Psoas muscle (tissue), 8 donors: ENCODE data around the gene CYP2C19. TPM values are rescaled to one million over a fixed set of nuclear protein-coding genes. Genes with fewer than 3 reads are reported as not detected.
"Not testable (repeated sequence)": the region's sequence is repeated elsewhere in the genome, so short reads cannot be mapped to it uniquely, and the experiment has no call there.

ENCODE experiments used
- ATAC-seq, 4 donors: fragments of 200-7000 bp; cut with Tn5 transposase; one replicate each; pipeline ENCODE4 v1.9.1; 2020; ENCODE audit warnings: moderate library complexity in 3 of 4, mild to moderate bottlenecking in 2 of 4
- DNase-seq, 2 donors: peaks; one replicate each; pipeline ENCODE4 v3.0.0-alpha.2; 2020
- H3K27ac ChIP-seq: fragments of 200-600 bp; one replicate; pipeline ENCODE4 v1.8.0; 2022
- H3K27me3 ChIP-seq, 3 donors: fragments of 200-600 bp in 1 of 3; one replicate each; pipeline versions ENCODE4 v1.6.1 to v1.8.0; 2013 to 2022; ENCODE audit warnings: low read length in 2 of 3, mild to moderate bottlenecking in 2 of 3, moderate library complexity in 1 of 3; ENCODE audit not compliant: insufficient read depth in 3 of 3
- H3K36me3 ChIP-seq, 2 donors: fragments of 200-600 bp in 1 of 2; one replicate each; pipeline versions ENCODE4 v1.6.1 to v1.8.0; 2013 to 2022; ENCODE audit warnings: low read depth in 1 of 2, mild to moderate bottlenecking in 1 of 2, moderate library complexity in 1 of 2; ENCODE audit not compliant: insufficient read depth in 1 of 2
- H3K4me1 ChIP-seq: fragments of 200-600 bp; one replicate; pipeline ENCODE4 v1.8.0; 2022
- H3K4me3 ChIP-seq: fragments of 200-600 bp; one replicate; pipeline ENCODE4 v1.8.0; 2022; ENCODE audit warnings: mild to moderate bottlenecking
- H3K9me3 ChIP-seq: fragments of 200-600 bp; one replicate; pipeline ENCODE4 v1.8.0; 2022
- WGBS, 3 donors: extraction: QIAGEN DNeasy Blood & Tissue Kit; methylation state at CpG; one replicate each; pipeline versions ENCODE4 v1.1.6 to v1.1.7; 2013; 5-methylcytosine and 5-hydroxymethylcytosine counted together
- intact Hi-C, 2 donors: fragments of 100-400 bp; cut with DNase I; formaldehyde crosslinking; loops; one replicate each; pipeline versions ENCODE4 v1.11.0 to v1.14.2; 2022
- polyA plus RNA-seq, 3 donors: library from polyadenylated mRNA; stranded (reverse); fragments of 200-250 nt; gene quantifications; one replicate each; pipeline ENCODE4 v1.2.3, GENCODE V29; 2013
- total RNA-seq, 4 donors: library from RNA; stranded (reverse); fragmentation: NEBNext Ultra II Directional in 2 of 4; extraction: Animal tissue kit (Norgen Biotek cat#: 25700) in 2 of 4; gene quantifications; one replicate each; pipeline versions ENCODE4 v1.2.1 to v1.2.4, GENCODE V29; 2021 to 2023
- TF ChIP-seq, protein P1 (sequence below): fragments of 200-600 bp; IDR thresholded peaks from one replicate; pipeline ENCODE4 v1.8.0; 2022; ENCODE audit warnings: antibody characterized with exemption
- donor health status: healthy with polysubstance abuse.
- donor health status: DM: no; HTN: no; CAD: no; lungs with moderate emphysema.
- donor health status: Bipolar disorder and iron deficiency.
- donor health status: healthy.
- donor health status: DM: yes; HTN: yes; CAD: no.
- donor health status: DM: no; HTN: no; CAD: no.
- donor health status: DM: no; HTN: no; CAD: no.
- donor health status: DM: yes; HTN: yes; CAD: no.

CYP2C19 gene
- total and polyA plus RNA-seq, 7 donors: 0.04 to 0.15 TPM; not detected in 5

DNA sequence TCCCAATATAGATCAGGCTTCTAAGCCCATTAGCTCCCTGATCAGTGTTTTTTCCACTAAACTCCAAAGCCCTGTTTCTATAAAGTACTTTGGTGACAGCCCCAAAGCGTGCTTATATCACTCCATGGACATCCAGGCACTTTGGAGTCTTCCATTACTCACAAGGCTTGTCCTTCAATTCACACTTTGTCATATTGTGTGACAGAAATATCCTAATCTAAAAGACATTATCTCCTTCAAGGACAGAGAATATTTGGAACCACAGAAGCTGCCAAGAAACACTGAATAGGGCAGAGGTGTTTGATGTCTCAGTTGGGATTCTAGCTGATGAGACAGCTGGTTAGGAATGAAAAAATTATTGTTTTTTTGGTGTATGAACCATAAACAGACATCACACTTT, 18.4 kb downstream of the CYP2C19 start:
- ATAC-seq (no peak), DNase-seq (no peak)
- no peaks in the 10 kb centered on the region for H3K27me3 ChIP-seq
- no peak overlapping the region for H3K4me3 ChIP-seq
- 32 to 38% (median 32%) methylated on average over 1 of the region's 1 CpG for WGBS, 3 donors
- H3K9me3 ChIP-seq: peaks cover 2% of the 10 kb centered on the region
- no peaks in the 10 kb centered on the region for H3K4me1 ChIP-seq
- H3K36me3 ChIP-seq: no peaks in the 10 kb centered on the region
- no peak overlapping the region for H3K27ac ChIP-seq
- TF ChIP-seq, protein P1, sequence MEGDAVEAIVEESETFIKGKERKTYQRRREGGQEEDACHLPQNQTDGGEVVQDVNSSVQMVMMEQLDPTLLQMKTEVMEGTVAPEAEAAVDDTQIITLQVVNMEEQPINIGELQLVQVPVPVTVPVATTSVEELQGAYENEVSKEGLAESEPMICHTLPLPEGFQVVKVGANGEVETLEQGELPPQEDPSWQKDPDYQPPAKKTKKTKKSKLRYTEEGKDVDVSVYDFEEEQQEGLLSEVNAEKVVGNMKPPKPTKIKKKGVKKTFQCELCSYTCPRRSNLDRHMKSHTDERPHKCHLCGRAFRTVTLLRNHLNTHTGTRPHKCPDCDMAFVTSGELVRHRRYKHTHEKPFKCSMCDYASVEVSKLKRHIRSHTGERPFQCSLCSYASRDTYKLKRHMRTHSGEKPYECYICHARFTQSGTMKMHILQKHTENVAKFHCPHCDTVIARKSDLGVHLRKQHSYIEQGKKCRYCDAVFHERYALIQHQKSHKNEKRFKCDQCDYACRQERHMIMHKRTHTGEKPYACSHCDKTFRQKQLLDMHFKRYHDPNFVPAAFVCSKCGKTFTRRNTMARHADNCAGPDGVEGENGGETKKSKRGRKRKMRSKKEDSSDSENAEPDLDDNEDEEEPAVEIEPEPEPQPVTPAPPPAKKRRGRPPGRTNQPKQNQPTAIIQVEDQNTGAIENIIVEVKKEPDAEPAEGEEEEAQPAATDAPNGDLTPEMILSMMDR: no peak
- intact Hi-C loops: no loop called here

DNA sequence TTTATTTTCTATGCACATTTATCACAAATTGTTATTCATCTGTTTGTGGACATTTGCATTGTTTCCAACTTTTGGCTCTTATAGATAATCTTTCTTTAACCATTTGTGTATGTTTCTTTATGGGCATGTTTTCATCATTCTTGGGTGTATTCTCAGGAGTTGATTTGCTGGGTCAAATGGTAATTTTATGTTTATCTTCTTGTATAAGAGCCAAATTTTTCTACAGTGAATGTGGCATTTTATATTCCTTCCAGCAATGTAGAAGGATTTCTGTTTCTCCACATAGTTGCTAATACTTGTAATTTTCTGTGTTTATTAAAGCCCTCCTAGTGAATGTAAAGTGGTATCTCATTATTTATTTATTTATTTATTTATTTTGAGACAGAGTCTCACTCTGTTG, 21.8 kb downstream of the CYP2C19 start:
- ATAC-seq: no peak
- no peaks in the 10 kb centered on the region for H3K4me1 ChIP-seq
- no peak overlapping the region for H3K4me3 ChIP-seq
- TF ChIP-seq, protein P1: no peak
- H3K27ac ChIP-seq: no peak overlapping the region
- DNase-seq: no peak
- H3K36me3 ChIP-seq: no peaks in the 10 kb centered on the region
- H3K9me3 ChIP-seq: no peaks in the 10 kb centered on the region
- intact Hi-C loops: no loop called here
- no peaks in the 10 kb centered on the region for H3K27me3 ChIP-seq

DNA sequence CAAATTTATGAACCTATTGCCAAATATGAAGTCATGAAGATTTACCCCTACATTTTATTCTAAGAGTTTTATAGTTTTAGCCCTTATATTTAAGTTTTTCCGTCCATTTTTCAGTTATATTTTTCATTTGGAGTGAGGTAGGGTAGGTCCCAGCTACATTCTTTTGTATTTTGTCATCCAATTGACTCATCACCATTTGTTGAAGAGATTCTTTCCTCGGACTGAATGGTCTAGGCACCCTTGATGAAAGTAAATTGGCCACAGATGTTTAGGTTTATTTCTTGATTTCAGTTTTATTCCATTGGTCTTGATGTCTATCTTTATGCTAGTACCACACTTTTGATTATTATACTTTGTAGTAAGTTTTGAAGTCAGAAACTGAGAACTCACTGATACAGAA, 22.7 kb downstream of the CYP2C19 start:
- no peaks in the 10 kb centered on the region for H3K27me3 ChIP-seq
- H3K36me3 ChIP-seq: no peaks in the 10 kb centered on the region
- no peaks in the 10 kb centered on the region for H3K9me3 ChIP-seq
- TF ChIP-seq, protein P1: no peak
- DNase-seq (no peak), ATAC-seq (no peak)
- no peaks in the 10 kb centered on the region for H3K4me1 ChIP-seq
- no peak overlapping the region for H3K27ac ChIP-seq
- intact Hi-C loops: no loop called here
- no peak overlapping the region for H3K4me3 ChIP-seq
- WGBS, 3 donors: 50 to 52% (median 51%) methylated on average over 2 of the region's 2 CpGs

DNA sequence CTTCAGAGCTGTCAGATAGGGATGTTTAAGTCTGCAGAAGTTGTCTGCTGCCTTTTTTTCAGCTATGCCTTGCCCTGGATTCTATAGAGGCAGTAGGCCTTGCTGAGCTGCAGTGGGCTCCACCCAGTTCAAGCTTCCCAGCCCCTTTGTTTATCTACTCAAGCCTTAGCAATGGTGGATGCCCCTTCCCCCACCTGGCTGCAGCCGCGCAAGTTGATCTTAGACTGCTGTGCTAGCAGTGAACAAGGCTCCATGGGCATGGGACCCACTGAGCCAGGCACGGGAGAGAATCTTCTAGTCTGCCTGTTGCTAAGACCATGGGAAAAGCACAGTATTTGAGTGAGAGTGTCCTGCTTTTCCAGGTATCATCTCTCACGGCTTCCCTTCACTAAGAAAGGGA, 38.1 kb downstream of the CYP2C19 start:
- WGBS, 3 donors: 76 to 84% (median 77%) methylated on average over 4 of the region's 4 CpGs
- H3K27ac ChIP-seq, intact Hi-C loops, H3K9me3 ChIP-seq, ATAC-seq, H3K4me3 ChIP-seq, H3K4me1 ChIP-seq, H3K36me3 ChIP-seq, DNase-seq, H3K27me3 ChIP-seq: not testable (repeated sequence)

DNA sequence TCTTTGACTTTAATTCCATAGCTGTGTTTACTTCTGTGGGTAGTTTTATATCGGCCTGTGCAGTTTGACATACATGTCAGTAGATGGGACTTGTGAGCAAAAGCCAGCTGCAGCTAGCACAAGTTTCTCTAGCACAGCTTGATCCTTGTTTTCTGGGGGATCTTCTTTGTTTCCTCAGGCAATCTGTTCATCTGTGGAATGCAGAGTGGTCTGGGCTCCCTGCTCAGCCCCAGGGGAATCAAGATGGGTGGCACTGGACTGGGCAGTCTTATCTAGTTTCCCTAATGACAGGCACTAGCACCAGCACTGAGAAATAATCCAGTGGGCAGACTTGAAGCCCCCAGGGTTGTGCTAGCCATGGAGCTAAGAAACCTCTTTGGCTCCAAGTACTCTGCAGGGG, 40.8 kb downstream of the CYP2C19 start:
- no peak overlapping the region for H3K27ac ChIP-seq
- no peak for DNase-seq
- WGBS, 3 donors: 71 to 81% (median 79%) methylated on average over 1 of the region's 1 CpG
- H3K27me3 ChIP-seq: no peaks in the 10 kb centered on the region
- intact Hi-C loops: no loop called here
- no peak for ATAC-seq
- TF ChIP-seq, protein P1: no peak
- no peaks in the 10 kb centered on the region for H3K36me3 ChIP-seq
- no peaks in the 10 kb centered on the region for H3K4me1 ChIP-seq
- H3K4me3 ChIP-seq: no peak overlapping the region
- no peaks in the 10 kb centered on the region for H3K9me3 ChIP-seq

DNA sequence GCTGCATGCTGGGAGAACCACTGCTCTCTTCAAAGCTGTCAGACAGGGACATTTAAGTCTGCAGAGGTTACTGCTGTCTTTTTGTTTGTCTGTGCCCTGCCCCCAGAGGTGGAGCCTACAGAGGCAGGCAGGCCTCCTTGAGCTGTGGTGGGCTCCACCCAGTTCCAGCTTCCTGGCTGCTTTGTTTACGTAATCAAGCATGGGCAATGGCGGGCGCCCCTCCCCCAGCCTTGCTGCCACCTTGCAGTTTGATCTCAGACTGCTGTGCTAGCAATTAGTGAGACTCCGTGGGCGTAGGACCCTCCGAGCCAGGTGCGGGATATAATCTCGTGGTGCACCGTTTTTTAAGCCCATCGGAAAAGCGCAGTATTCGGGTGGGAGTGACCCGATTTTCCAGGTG, 67.5 kb downstream of the CYP2C19 start:
- H3K4me1 ChIP-seq, DNase-seq, H3K36me3 ChIP-seq, H3K27me3 ChIP-seq, H3K4me3 ChIP-seq, H3K27ac ChIP-seq, ATAC-seq, intact Hi-C loops: not testable (repeated sequence)
- 80 to 90% (median 89%) methylated on average over 6 to 13 of the region's 13 CpGs for WGBS, 3 donors
- peaks cover 14% of the 10 kb centered on the region for H3K9me3 ChIP-seq
